ENCODE measurements around the gene PAQR7. TPM values are rescaled to one million over a fixed set of nuclear protein-coding genes. Genes with fewer than 3 reads are reported as not detected.

The PAQR7 gene
- total RNA-seq, 1 donor from 2014 or later: 11.9 TPM

DNA sequence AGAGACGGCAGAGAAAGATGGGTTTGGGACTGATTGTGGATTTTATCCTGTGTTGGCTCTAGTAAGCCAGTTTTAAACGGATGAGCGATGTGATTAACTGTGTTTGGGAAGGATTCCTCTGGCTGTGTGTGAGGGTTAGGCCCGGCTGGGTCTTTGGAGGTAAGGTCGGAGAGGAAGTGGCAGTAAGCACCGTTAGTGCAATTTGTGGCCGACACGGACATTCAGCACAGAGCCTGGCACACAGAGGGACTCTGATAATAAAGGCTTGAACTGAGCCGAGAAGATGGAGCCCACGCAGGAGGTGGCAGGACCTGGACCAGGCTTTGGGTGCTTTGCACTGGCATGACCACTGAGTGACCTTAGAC lies 54.4 kb downstream of the PAQR7 start:
- no peak for DNase-seq (ENCODE audit: low read depth)
- TF ChIP-seq, protein P1, sequence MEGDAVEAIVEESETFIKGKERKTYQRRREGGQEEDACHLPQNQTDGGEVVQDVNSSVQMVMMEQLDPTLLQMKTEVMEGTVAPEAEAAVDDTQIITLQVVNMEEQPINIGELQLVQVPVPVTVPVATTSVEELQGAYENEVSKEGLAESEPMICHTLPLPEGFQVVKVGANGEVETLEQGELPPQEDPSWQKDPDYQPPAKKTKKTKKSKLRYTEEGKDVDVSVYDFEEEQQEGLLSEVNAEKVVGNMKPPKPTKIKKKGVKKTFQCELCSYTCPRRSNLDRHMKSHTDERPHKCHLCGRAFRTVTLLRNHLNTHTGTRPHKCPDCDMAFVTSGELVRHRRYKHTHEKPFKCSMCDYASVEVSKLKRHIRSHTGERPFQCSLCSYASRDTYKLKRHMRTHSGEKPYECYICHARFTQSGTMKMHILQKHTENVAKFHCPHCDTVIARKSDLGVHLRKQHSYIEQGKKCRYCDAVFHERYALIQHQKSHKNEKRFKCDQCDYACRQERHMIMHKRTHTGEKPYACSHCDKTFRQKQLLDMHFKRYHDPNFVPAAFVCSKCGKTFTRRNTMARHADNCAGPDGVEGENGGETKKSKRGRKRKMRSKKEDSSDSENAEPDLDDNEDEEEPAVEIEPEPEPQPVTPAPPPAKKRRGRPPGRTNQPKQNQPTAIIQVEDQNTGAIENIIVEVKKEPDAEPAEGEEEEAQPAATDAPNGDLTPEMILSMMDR (IDR thresholded peaks at IDR 0.05; ENCODE audit: insufficient read depth, low read length, poor library complexity, severe bottlenecking): no peak
- H3K36me3 ChIP-seq (ENCODE audit: control insufficient read depth, insufficient read depth, low read length): no peaks in the 10 kb centered on the region
- H3K4me3 ChIP-seq (ENCODE audit: low read depth, low read length): peak overlapping the region; percentile 85
- H3K27me3 ChIP-seq (ENCODE audit: control insufficient read depth, insufficient read depth, low read length): no peaks in the 10 kb centered on the region

DNA sequence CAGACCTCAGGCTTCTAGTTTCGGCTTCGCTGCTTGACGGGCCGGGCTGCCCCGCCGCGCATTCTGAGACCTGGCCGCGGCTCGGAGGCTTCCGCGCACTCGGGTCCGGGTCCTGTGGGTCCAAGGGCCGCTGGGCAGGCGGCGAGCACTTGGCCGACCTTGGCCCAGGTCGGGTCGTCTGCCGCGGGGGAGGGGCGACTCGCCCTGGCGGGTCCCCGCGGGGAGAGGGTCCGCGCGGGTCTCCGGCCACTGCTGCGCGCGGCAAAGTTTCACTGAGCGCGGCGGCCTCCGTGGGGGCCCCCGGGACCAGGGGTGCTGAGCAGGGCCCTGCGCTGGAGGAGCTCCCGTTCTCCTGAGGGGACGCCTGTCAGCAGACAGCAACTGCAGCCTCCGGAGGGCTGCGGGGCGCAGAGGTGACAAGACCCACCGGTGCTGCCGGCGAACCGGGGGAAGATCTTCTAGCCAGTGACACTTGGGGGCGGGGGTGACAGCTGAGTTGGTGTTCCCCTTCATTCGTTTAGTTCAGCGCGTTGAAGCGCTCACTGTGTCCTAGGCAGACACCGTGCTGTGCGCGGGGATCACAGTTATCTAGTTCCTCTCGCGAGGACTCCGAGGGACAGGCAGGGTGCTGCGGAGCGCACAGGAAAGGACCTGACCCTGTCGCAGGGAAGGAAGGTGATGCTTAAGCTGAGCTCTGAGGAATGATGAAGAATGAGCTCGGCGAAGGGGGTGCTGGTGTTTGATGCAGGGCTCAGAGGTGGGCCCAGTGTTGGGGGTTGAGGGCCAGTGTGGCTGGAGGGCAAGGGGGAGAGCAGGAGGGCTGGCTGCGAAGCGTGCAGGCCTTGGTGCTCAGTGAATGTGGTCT lies 55.0 kb downstream of the PAQR7 start:
- no peak for DNase-seq (ENCODE audit: low read depth)
- Histone ChIP-seq H3K4me3 (ENCODE audit: low read depth, low read length) (peak overlapping the region; percentile 85), H3K36me3 (ENCODE audit: control insufficient read depth, insufficient read depth, low read length) (no peaks in the 10 kb centered on the region), H3K27me3 (ENCODE audit: control insufficient read depth, insufficient read depth, low read length) (no peaks in the 10 kb centered on the region)
- TF ChIP-seq, protein P1 (IDR thresholded peaks at IDR 0.05; ENCODE audit: insufficient read depth, low read length, poor library complexity, severe bottlenecking): no peak

DNA sequence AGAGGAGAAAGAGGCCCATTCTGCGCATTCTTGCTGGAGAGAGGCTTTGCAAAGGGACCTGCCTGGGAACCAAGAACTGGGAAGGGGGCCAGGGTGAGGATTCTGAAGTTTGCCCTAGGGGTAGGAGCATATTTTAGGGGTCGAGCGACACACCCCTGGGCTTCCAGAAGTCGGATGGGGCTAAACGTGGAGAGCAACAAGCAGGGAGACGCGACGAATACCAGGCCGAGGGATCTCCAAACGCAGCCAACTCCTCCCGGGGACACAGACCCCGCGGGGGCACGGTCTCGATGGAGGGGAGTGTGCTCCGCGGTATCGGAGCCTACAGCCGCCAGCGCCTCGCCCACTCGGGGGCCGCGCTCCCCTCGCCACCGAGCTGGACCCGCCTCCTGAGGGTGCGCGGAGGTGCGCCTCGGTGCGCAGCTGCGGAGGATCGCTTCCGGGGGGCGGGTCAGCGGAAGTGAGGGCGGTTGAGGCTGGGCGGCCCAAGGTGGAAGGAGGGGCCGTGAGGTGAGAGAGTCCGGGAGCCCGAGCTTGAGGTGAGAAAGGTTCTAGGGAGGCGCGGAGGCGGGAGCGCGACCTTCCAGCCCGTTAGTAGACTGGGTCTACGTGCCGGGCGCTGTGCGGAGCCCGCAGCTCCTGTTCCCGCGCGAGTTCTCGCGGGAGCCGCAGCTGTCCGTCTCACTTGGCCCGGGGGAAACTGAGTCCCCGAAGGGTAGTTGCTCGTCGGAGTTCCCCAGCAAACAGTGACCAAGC lies 55.8 kb downstream of the PAQR7 start, which contains the start of gene MTFR1L:
Gene MTFR1L (plus strand): TSS at position 464 of the 756 bp plus-strand sequence. CDS start 3,151 bp downstream, outside the sequence.
- Histone ChIP-seq H3K36me3 (ENCODE audit: control insufficient read depth, insufficient read depth, low read length) (no peaks in the 10 kb centered on the region), H3K27me3 (ENCODE audit: control insufficient read depth, insufficient read depth, low read length) (no peaks in the 10 kb centered on the region), H3K4me3 (ENCODE audit: low read depth, low read length) (peak within 1 kb of the TSS; percentile 85)
- DNase-seq (ENCODE audit: low read depth): peak; percentile 50
- TF ChIP-seq, protein P1 (IDR thresholded peaks at IDR 0.05; ENCODE audit: insufficient read depth, low read length, poor library complexity, severe bottlenecking): no peak

DNA sequence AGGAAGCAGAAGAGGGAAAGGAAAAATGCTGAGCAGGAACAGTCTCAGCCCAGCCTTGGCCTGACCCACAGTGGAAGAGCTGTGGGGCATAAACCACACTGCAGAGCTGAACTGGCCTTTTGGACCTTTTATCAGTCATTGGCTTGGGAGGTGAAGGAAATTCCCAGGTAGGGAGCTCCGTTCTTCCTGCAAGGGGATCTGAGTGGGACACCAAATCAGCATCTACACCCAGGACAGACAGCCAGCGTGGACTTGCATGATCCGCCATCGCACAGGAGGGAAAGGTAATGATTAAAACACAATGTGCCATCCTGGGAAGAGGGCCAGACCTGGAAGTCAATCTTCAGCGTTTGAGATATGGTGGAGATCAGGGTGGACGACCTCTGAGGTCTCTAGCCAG lies 56.9 kb downstream of the PAQR7 start:
- Histone ChIP-seq H3K27me3 (ENCODE audit: control insufficient read depth, insufficient read depth, low read length) (no peaks in the 10 kb centered on the region), H3K36me3 (ENCODE audit: control insufficient read depth, insufficient read depth, low read length) (no peaks in the 10 kb centered on the region), H3K4me3 (ENCODE audit: low read depth, low read length) (no peak overlapping the region)
- TF ChIP-seq, protein P1 (IDR thresholded peaks at IDR 0.05; ENCODE audit: insufficient read depth, low read length, poor library complexity, severe bottlenecking): no peak
- no peak for DNase-seq (ENCODE audit: low read depth)

DNA sequence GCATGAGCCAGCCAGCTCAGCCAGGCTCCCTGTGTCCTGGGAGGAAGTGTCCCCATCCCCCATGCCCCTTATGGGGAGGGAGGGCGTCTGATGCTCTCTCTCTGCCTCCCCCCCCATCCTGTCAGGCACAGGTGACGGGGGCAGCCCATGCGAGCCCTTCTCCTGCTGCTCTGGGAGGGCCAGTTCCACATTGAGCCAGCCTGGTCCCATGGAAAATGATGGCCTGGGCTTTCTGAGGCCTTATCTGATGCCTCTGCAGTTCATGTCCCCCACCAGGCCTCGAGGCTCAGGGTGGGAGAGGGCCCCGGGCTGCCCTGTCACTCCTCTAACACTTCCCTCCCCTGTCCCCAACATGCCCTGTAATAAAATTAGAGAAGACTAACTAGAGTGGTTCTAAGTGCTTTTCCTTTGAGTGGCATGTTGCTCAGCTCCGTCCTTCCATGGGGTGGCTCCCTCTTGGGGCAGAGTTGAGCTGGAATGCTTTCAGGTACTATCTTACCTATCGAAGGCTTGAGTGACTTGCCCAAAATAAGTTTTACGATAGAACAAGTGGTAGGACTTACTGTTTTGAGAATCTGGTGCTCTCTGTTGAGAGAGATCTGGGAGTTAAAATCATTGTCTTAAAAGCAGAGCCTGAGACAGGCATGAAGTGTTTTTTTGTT lies 57.5 kb downstream of the PAQR7 start:
- Histone ChIP-seq H3K27me3 (ENCODE audit: control insufficient read depth, insufficient read depth, low read length) (no peaks in the 10 kb centered on the region), H3K36me3 (ENCODE audit: control insufficient read depth, insufficient read depth, low read length) (no peaks in the 10 kb centered on the region), H3K4me3 (ENCODE audit: low read depth, low read length) (no peak overlapping the region)
- no peak for DNase-seq (ENCODE audit: low read depth)
- TF ChIP-seq, protein P1 (IDR thresholded peaks at IDR 0.05; ENCODE audit: insufficient read depth, low read length, poor library complexity, severe bottlenecking): peak; percentile 39
